SK-N-SH treated with all-trans-retinoic acid at 6 μM for 48 hours (cell line): Measurements from ENCODE around the gene CACNA1H.

ENCODE experiments used
- ATAC-seq: fragments of 200-7000 bp; cut with Tn5 transposase; 3 replicates; pipeline ENCODE4 v1.9.1; 2020; ENCODE audit warnings: mild to moderate bottlenecking, moderate library complexity
- ARNTL ChIP-seq: fragments of 450-650 bp; formaldehyde crosslinking; IDR thresholded peaks from 2 replicates; pipeline ENCODE4 v1.5.0; 2020; ENCODE audit warnings: low read depth, mild to moderate bottlenecking, moderate library complexity, borderline replicate concordance
- BACH2 ChIP-seq: fragments of 250-450 bp; sonication (Bioruptor Pico); IDR thresholded peaks from 2 replicates; pipeline ENCODE4 v1.9.0; 2021; ENCODE audit warnings: mild to moderate bottlenecking, borderline replicate concordance
- CSDC2 ChIP-seq: fragments of 250-450 bp; sonication (Bioruptor Pico); IDR thresholded peaks from 2 replicates; pipeline ENCODE4 v1.5.0; 2020; ENCODE audit warnings: mild to moderate bottlenecking, moderate library complexity
- CSRNP3 ChIP-seq: fragments of 250-450 bp; sonication (Bioruptor Pico); IDR thresholded peaks from 2 replicates; pipeline ENCODE4 v1.5.1; 2021; ENCODE audit warnings: mild to moderate bottlenecking, moderate library complexity
- ESRRG ChIP-seq: fragments of 250-450 bp; sonication (Bioruptor Pico); IDR thresholded peaks from 2 replicates; pipeline ENCODE4 v1.6.1; 2021; ENCODE audit warnings: mild to moderate bottlenecking
- GLIS3 ChIP-seq: fragments of 250-450 bp; sonication (Bioruptor Pico); IDR thresholded peaks from 2 replicates; pipeline ENCODE4 v1.5.0; 2020; ENCODE audit warnings: mild to moderate bottlenecking, moderate library complexity
- ISL1 ChIP-seq: fragments of 250-450 bp; sonication (Bioruptor Pico); IDR thresholded peaks from 2 replicates; pipeline ENCODE4 v2.1.2; 2022; ENCODE audit warnings: mild to moderate bottlenecking, moderate library complexity
- OSR1 ChIP-seq: fragments of 250-450 bp; sonication (Bioruptor Pico); IDR thresholded peaks from 2 replicates; pipeline ENCODE4 v1.8.0; 2022; ENCODE audit warnings: moderate library complexity, mild to moderate bottlenecking, inconsistent platforms
- PATZ1 ChIP-seq: fragments of 250-450 bp; sonication (Bioruptor Pico); IDR thresholded peaks from 2 replicates; pipeline ENCODE4 v1.8.0; 2020; ENCODE audit warnings: mild to moderate bottlenecking, moderate library complexity, borderline replicate concordance
- POU6F1 ChIP-seq: fragments of 250-450 bp; sonication (Bioruptor Pico); IDR thresholded peaks from 2 replicates; pipeline ENCODE4 v1.8.0; 2021; ENCODE audit warnings: low read depth, mild to moderate bottlenecking, moderate library complexity, borderline replicate concordance
- PPARA ChIP-seq: fragments of 250-450 bp; sonication (Bioruptor Pico); IDR thresholded peaks from 2 replicates; pipeline ENCODE4 v1.5.0; 2020; ENCODE audit warnings: mild to moderate bottlenecking, borderline replicate concordance
- RARB ChIP-seq: fragments of 250-450 bp; sonication (Bioruptor Pico); IDR thresholded peaks from 2 replicates; pipeline ENCODE4 v1.8.0; 2021; ENCODE audit warnings: mild to moderate bottlenecking, moderate library complexity
- SNAI2 ChIP-seq: fragments of 250-450 bp; sonication (Bioruptor Pico); IDR thresholded peaks from 2 replicates; pipeline ENCODE4 v1.5.0; 2020; ENCODE audit warnings: mild to moderate bottlenecking, moderate library complexity
- TCF4 ChIP-seq: fragments of 250-450 bp; sonication (Bioruptor Pico); IDR thresholded peaks from 2 replicates; pipeline ENCODE4 v1.8.0; 2021; ENCODE audit warnings: mild to moderate bottlenecking, moderate library complexity, borderline replicate concordance
- TOX ChIP-seq: fragments of 250-450 bp; sonication (Bioruptor Pico); IDR thresholded peaks from 2 replicates; pipeline ENCODE4 v1.8.0; 2021; ENCODE audit warnings: mild to moderate bottlenecking, moderate library complexity, borderline replicate concordance
- TSHZ2 ChIP-seq: fragments of 250-450 bp; sonication (Bioruptor Pico); IDR thresholded peaks from 2 replicates; pipeline ENCODE4 v1.5.0; 2020; ENCODE audit warnings: mild to moderate bottlenecking, moderate library complexity
- ZC3H10 ChIP-seq: fragments of 250-450 bp; sonication (Bioruptor Pico); IDR thresholded peaks from 2 replicates; pipeline ENCODE4 v1.5.1; 2021; ENCODE audit warnings: mild to moderate bottlenecking, moderate library complexity
- ZFP3 ChIP-seq: fragments of 250-450 bp; sonication (Bioruptor Pico); IDR thresholded peaks from 2 replicates; pipeline ENCODE4 v1.5.0; 2020; ENCODE audit warnings: mild to moderate bottlenecking, moderate library complexity
- ZFP30 ChIP-seq: fragments of 450-650 bp; formaldehyde crosslinking; IDR thresholded peaks from 2 replicates; pipeline ENCODE4 v1.5.0; 2022; ENCODE audit warnings: mild to moderate bottlenecking, moderate library complexity
- ZNF565 ChIP-seq: fragments of 450-650 bp; formaldehyde crosslinking; conservative IDR thresholded peaks from 2 replicates; pipeline ENCODE4 v1.5.0; 2020; ENCODE audit warnings: low read depth, mild to moderate bottlenecking, moderate library complexity
- ZNF70 ChIP-seq: fragments of 450-650 bp; formaldehyde crosslinking; IDR thresholded peaks from 2 replicates; pipeline ENCODE4 v1.5.0; 2020; ENCODE audit warnings: mild to moderate bottlenecking, moderate library complexity
- ZNF8 ChIP-seq: fragments of 450-650 bp; formaldehyde crosslinking; IDR thresholded peaks from 2 replicates; pipeline ENCODE4 v1.5.0; 2020; ENCODE audit warnings: mild to moderate bottlenecking, moderate library complexity

CACNA1H gene

GRCh38 chr16:1206326-1206725 lies 53.4 kb downstream of the CACNA1H start:
- TF ChIP-seq ESRRG (CRISPR knock-in tag) (no peak), ISL1 (CRISPR knock-in tag) (no peak), ZFP3 (CRISPR knock-in tag) (no peak), BACH2 (CRISPR knock-in tag) (no peak), ARNTL (no peak), CSRNP3 (CRISPR knock-in tag) (no peak), ZFP30 (no peak), PPARA (no peak), ZNF70 (no peak), ZNF8 (CRISPR knock-in tag) (no peak), TCF4 (no peak), SNAI2 (CRISPR knock-in tag) (no peak)

GRCh38 chr16:1206786-1207185 lies 53.9 kb downstream of the CACNA1H start:
- ATAC-seq, result no peak
- TF ChIP-seq OSR1 (CRISPR knock-in tag) (no peak), BACH2 (CRISPR knock-in tag) (no peak), ARNTL (no peak), CSRNP3 (CRISPR knock-in tag) (no peak), ZNF565 (no peak), PPARA (no peak), PATZ1 (CRISPR knock-in tag) (no peak), TCF4 (no peak), CSDC2 (CRISPR knock-in tag) (no peak), ESRRG (CRISPR knock-in tag) (no peak), GLIS3 (CRISPR knock-in tag) (no peak), ZFP3 (CRISPR knock-in tag) (no peak), ISL1 (CRISPR knock-in tag) (no peak), POU6F1 (CRISPR knock-in tag) (no peak), RARB (CRISPR knock-in tag) (no peak), ZNF8 (CRISPR knock-in tag) (no peak), TOX (CRISPR knock-in tag) (no peak)

More at GRCh38 chr16:1206326-1206725, 53.4 kb downstream of the CACNA1H start:
- no peak for ATAC-seq

GRCh38 chr16:1208239-1208830 lies 55.4 kb downstream of the CACNA1H start:
- TF ChIP-seq OSR1 (CRISPR knock-in tag) (no peak), BACH2 (CRISPR knock-in tag) (no peak)
- ATAC-seq, result peak; percentile 31

GRCh38 chr16:1209081-1209480 lies 56.2 kb downstream of the CACNA1H start:
- no peak for ATAC-seq
- TF ChIP-seq PPARA (no peak), TSHZ2 (CRISPR knock-in tag) (no peak), RARB (CRISPR knock-in tag) (no peak), ZNF8 (CRISPR knock-in tag) (no peak), SNAI2 (CRISPR knock-in tag) (no peak), CSDC2 (CRISPR knock-in tag) (no peak), ZC3H10 (no peak), BACH2 (CRISPR knock-in tag) (no peak), ESRRG (CRISPR knock-in tag) (no peak), CSRNP3 (CRISPR knock-in tag) (no peak), GLIS3 (CRISPR knock-in tag) (no peak), OSR1 (CRISPR knock-in tag) (no peak), ISL1 (CRISPR knock-in tag) (no peak), TOX (CRISPR knock-in tag) (no peak), ARNTL (no peak), POU6F1 (CRISPR knock-in tag) (no peak), ZNF565 (no peak)
